Panc1 (cell line): Measurements from ENCODE around the gene PGD.

Source experiments
- CTCF ChIP-seq: fragments of 450-650 bp; IDR thresholded peaks from 2 replicates; pipeline ENCODE4 v1.5.1; 2017; ENCODE audit warnings: mild to moderate bottlenecking
- POLR2AphosphoS5 ChIP-seq: IDR thresholded peaks from 2 replicates; pipeline ENCODE4 v1.6.1; 2012; ENCODE audit warnings: mild to moderate bottlenecking, low read depth, low read length, moderate library complexity
- REST ChIP-seq, 2 experiments: IDR thresholded peaks; 2 replicates each; pipeline ENCODE4 v1.6.1; 2011 to 2012; ENCODE audit warnings: low read depth in 2 of 2, control low read depth in 1 of 2, low read length in 1 of 2, mild to moderate bottlenecking in 1 of 2, moderate library complexity in 1 of 2; ENCODE audit not compliant: insufficient read depth in 1 of 2
- SIN3A ChIP-seq: IDR thresholded peaks from 2 replicates; pipeline ENCODE4 v1.6.1; 2012; ENCODE audit warnings: low read depth, mild to moderate bottlenecking, low read length, moderate library complexity, borderline replicate concordance; ENCODE audit not compliant: insufficient read depth
- TCF7L2 ChIP-seq: IDR thresholded peaks from 2 replicates; pipeline ENCODE4 v1.6.1; 2011; ENCODE audit warnings: mild to moderate bottlenecking, low read depth, low read length, inconsistent platforms

GRCh38 chr1:10456661-10457060 lies 57.8 kb downstream of the PGD start:
- TF ChIP-seq CTCF, result no peak
- TF ChIP-seq POLR2AphosphoS5, result no peak
- TF ChIP-seq TCF7L2, result no peak
- TF ChIP-seq REST (IDR thresholded peaks at IDR 0.05; ENCODE audit: insufficient read depth in 1 of 2, low read depth in 2 of 2, low read length in 1 of 2), result no peak
- TF ChIP-seq SIN3A, result no peak
